Parietal lobe (tissue), 1 donor: Measurements from ENCODE around the gene FZD8. TPM values are rescaled to one million over a fixed set of nuclear protein-coding genes. Genes with fewer than 3 reads are reported as not detected.

Source experiments
- total RNA-seq: library from RNA; depleted of rRNA; stranded (reverse); fragments of >200 nt; gene quantifications from one replicate; pipeline ENCODE4 v1.2.3, GENCODE V29; 2014

Gene FZD8, protein sequence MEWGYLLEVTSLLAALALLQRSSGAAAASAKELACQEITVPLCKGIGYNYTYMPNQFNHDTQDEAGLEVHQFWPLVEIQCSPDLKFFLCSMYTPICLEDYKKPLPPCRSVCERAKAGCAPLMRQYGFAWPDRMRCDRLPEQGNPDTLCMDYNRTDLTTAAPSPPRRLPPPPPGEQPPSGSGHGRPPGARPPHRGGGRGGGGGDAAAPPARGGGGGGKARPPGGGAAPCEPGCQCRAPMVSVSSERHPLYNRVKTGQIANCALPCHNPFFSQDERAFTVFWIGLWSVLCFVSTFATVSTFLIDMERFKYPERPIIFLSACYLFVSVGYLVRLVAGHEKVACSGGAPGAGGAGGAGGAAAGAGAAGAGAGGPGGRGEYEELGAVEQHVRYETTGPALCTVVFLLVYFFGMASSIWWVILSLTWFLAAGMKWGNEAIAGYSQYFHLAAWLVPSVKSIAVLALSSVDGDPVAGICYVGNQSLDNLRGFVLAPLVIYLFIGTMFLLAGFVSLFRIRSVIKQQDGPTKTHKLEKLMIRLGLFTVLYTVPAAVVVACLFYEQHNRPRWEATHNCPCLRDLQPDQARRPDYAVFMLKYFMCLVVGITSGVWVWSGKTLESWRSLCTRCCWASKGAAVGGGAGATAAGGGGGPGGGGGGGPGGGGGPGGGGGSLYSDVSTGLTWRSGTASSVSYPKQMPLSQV
- 17.5 TPM for total RNA-seq

DNA sequence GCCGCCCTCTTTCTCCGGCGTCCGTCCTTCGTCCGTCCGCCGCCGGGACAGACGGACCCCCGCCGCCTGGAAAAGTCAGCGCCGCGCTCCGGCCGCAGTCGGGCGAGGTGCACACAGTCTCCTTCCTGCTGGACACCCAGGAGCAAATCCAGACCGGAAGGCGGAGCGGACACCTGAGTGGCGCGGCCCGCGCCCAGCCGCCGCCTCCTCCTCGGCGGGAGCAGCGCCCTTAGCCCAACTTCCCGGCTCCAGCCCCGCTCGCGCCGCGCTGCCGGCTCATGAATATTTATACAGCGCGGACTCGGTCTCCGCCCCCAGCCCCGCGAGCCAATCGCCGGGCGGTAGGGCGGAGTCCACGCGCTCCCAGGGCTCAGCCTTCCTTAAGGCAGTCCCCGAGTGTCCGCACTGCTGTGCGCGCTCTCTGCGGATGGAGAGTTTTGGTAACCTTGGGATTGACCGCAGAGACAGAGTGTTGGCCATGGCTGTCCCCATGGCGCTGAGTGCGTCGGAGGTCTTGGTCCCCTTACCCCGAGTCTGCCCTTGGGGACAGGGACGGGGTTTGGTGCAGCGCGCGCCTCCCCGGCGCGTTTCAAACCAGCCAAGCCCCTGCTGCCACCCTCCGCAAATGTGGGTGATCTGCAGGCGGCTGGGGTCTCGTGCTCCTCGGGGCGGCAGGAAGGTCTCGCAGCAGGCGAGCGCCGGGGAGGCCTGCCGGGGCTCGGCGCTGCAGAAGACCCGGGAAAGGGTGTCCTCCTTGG is at the start of gene FZD8:
Gene FZD8, minus strand, starts transcription at position 262 of the 758 bp plus-strand sequence. CDS start 867 bp downstream, outside the sequence.

DNA sequence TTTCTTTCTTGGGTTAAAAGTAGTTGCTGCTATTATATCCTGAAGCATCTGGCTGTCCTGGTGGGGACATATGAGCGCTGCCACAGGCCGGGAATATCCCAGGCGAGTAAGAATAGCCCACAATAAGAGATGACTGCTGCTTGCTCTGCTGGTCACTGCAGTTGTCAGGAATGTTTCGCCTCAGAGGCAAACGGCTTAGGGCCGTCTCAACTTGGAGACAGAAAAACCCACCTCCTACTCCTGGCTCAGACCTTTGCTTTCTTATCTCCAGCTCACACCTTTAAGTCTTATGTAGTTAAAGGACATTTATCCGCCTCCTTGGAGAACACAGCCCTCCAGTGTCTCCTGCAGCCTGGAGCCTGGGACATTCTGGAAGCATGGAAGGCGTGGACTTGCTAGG is 36.9 kb downstream of the FZD8 start, which contains the start of gene GJD4:
Gene GJD4, plus strand, starts transcription at position 151 of the 400 bp plus-strand sequence. Its CDS starts 227 bp downstream, at position 378.

Other genes starting within 250 kb of the FZD8 start
- gene GJD4, start 37.0 kb downstream of the FZD8 start, total RNA-seq, result not detected